ENCODE measurements around the gene RNPEPL1. TPM values are rescaled to one million over a fixed set of nuclear protein-coding genes. Genes with fewer than 3 reads are reported as not detected.

The RNPEPL1 gene
- total RNA-seq, 1 donor from 2014 or later = 70.0 TPM

DNA sequence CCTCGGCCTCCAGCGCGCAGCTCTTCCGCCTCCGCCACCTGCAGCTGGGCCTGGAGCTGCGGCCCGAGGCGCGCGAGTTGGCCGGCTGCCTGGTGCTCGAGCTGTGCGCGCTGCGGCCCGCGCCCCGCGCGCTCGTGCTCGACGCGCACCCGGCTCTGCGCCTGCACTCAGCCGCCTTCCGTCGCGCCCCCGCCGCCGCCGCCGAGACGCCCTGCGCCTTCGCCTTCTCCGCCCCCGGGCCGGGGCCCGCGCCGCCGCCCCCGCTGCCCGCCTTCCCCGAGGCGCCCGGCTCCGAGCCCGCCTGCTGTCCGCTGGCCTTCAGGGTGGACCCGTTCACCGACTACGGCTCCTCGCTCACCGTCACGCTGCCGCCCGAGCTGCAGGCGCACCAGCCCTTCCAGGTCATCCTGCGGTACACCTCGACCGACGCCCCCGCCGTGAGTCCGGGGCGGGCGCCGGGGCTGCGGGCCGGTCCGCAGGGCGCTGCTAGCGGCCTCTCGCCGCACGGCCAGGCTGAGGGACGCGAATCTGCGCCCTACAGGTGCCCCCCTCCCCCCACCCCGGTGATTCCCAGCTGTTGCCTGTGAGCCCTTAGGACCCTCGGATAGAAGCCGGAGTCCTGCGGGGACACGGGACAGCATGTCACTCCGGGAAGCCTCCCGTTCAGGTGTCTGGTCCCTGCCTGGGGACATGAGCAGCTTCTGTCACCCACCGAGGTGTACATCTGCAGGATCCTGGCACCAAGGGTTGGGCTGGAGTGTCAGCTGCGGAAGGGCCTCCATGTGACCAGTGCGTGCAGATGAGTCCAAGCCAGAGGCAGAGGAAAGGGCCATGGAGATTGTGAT lies 616 bp downstream of the RNPEPL1 start:
- Mint-ChIP-seq H3K4me3 (peak overlapping the region; percentile 85), H3K27ac (peak overlapping the region; percentile 72), H3K9me3 (no peaks in the 10 kb centered on the region), H3K4me1 (peaks cover 63% of the 10 kb centered on the region), H3K36me3 (ENCODE audit: low read depth) (peaks cover 16% of the 10 kb centered on the region), H3K27me3 (no peaks in the 10 kb centered on the region)
- ChIA-PET POLR2A (interaction anchor here (1.3 to 12.0 kb wide), 2 partner anchors 8 to 18 kb away, joined by 7 to 536 read pairs; partner anchors contain the start of gene CAPN10), CTCF (interaction anchor here (1.0 to 2.1 kb wide), 4 partner anchors 11 to 55 kb away, joined by 3 to 15 read pairs (median 7); partner anchors contain the start of gene CAPN10)
- peak; percentile 6 for ATAC-seq (ENCODE audit: low read depth)
- TF ChIP-seq, protein P1, sequence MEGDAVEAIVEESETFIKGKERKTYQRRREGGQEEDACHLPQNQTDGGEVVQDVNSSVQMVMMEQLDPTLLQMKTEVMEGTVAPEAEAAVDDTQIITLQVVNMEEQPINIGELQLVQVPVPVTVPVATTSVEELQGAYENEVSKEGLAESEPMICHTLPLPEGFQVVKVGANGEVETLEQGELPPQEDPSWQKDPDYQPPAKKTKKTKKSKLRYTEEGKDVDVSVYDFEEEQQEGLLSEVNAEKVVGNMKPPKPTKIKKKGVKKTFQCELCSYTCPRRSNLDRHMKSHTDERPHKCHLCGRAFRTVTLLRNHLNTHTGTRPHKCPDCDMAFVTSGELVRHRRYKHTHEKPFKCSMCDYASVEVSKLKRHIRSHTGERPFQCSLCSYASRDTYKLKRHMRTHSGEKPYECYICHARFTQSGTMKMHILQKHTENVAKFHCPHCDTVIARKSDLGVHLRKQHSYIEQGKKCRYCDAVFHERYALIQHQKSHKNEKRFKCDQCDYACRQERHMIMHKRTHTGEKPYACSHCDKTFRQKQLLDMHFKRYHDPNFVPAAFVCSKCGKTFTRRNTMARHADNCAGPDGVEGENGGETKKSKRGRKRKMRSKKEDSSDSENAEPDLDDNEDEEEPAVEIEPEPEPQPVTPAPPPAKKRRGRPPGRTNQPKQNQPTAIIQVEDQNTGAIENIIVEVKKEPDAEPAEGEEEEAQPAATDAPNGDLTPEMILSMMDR (IDR thresholded peaks at IDR 0.05) = no peak
- intact Hi-C loops (cut with micrococcal nuclease) = loop anchor here (1.0 to 10.0 kb wide), 8 partner anchors 9 to 1313 kb away; partner anchors contain the start of genes D2HGDH, DUSP28, HDAC4 and MTERF4
- peak; percentile 61 for DNase-seq

DNA sequence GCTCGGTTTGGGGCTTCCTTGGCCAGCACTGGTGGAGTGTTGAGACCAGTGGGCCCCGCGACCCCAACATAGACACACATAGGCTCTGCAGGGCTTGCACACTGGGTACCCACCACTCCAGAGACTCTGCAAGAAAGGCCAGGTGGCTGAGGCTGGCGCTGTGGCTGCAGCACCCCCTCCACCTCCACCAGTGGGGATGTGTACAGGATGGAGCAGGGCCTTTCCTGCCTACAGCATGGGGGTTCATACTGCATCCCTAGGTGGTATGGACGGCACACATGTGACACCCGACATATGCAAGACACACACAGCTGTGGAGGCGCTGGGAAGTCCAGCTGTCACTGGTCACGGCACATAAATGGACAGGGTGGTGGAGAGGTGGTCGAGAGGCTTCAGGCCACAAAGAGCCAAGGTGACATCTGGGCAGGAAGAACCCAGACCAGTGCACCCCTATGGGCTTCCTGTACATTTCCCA lies 1.3 kb downstream of the RNPEPL1 start:
- H3K36me3 Mint-ChIP-seq (ENCODE audit: low read depth) = peaks cover 13% of the 10 kb centered on the region
- ChIA-PET POLR2A (interaction anchor here (1.1 to 12.0 kb wide), 3 partner anchors 9 to 17 kb away, joined by 5 to 536 read pairs (median 7); partner anchors contain the start of gene CAPN10), CTCF (interaction anchor here (1.1 to 2.1 kb wide), 3 partner anchors 10 to 56 kb away, joined by 4 to 15 read pairs (median 10); partner anchors contain the start of gene CAPN10)
- H3K4me1 Mint-ChIP-seq = peaks cover 56% of the 10 kb centered on the region
- DNase-seq (peak; percentile 14), ATAC-seq (ENCODE audit: low read depth) (no peak)
- intact Hi-C loops (cut with micrococcal nuclease) = loop anchor here (5.0 to 10.0 kb wide), 7 partner anchors 535 to 1313 kb away; partner anchors contain the start of genes D2HGDH, HDAC4, MTERF4 and STK25
- H3K27ac Mint-ChIP-seq = peak overlapping the region; percentile 41
- TF ChIP-seq, protein P1 (IDR thresholded peaks at IDR 0.05) = no peak
- H3K9me3 Mint-ChIP-seq = no peaks in the 10 kb centered on the region
- H3K27me3 Mint-ChIP-seq = no peaks in the 10 kb centered on the region
- peak overlapping the region; percentile 85 for H3K4me3 Mint-ChIP-seq

DNA sequence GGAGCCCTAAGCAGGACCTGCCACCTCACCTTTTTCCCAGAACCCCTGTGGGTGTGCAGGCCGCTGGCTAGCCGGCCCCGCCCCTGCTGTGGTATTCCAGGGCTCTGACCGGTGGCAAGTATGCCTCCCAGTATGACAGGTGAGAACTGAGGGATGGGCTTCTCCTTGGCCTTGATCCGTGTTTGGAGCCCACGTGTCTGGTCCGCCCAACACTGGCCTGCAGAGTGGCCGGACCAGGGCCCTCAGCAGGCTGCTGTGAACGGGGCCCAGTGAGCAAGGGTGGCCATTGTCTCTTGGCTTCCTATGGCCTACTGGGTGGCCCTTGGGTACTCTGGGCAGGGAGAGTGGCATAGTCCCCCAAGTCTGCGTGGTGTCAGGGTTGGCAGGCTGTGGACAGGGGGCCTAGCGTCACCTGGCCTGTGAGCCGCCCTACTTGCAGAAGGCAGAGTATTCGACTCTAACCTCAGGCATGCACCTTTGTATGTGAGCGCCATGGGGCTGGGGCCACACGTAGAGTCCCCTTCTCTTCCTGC lies 1.8 kb downstream of the RNPEPL1 start:
- TF ChIP-seq, protein P1 (IDR thresholded peaks at IDR 0.05) = no peak
- Mint-ChIP-seq H3K4me3 (peak overlapping the region; percentile 32), H3K27me3 (no peaks in the 10 kb centered on the region), H3K9me3 (no peaks in the 10 kb centered on the region), H3K36me3 (ENCODE audit: low read depth) (peaks cover 15% of the 10 kb centered on the region), H3K27ac (no peak overlapping the region), H3K4me1 (peaks cover 51% of the 10 kb centered on the region)
- ATAC-seq (ENCODE audit: low read depth) (no peak), DNase-seq (peak; percentile 14)
- ChIA-PET CTCF (interaction anchor here (2.1 kb wide), 1 partner anchor 16 kb away, joined by 15 read pairs; the partner anchor contains the start of gene CAPN10), POLR2A (interaction anchor here (1.1 to 12.0 kb wide), 2 partner anchors 9 to 17 kb away, joined by 5 to 536 read pairs; partner anchors contain the start of gene CAPN10)
- intact Hi-C loops (cut with micrococcal nuclease) = loop anchor here (5.0 to 10.0 kb wide), 7 partner anchors 535 to 1312 kb away; partner anchors contain the start of genes D2HGDH, HDAC4, MTERF4 and STK25

DNA sequence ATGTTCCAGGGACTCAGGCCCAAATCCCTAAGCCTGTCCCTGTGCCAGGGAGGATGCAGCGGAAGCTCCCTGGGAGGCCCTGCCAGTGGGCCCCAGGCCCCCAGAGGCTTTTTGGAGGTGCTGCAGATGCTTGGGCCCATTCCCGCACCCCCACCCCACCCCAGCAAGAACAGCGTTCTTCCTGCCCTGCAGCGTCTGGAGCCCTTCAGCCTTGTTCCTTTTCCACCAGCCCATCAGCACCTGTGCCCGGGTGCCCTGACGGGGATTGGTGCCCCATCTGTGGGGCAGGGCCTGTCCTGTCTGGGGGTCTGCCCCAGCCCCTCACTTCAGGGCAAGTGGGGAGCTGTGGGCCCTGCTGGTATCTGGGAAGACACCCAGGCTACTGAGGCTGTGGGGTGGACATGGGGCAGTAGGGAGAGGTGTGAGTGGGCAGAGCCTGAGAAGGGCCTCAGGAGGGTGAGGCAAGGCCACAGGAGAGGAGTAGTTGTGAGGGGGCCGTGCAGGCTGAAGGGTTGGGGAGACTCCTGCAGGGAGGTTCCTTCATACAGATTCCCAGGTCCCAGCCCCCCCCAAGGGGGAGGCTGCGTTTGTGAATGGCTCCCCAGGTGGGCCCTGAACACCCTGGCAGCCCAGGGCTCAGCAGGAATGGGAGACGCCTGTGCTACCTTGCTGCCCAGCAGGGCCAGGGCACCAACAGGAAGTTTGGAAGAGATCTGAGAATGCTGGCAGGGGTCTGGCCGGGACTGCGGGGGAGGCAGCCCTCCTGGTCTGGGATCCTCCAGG lies 2.4 kb downstream of the RNPEPL1 start:
- POLR2A ChIA-PET = interaction anchor here (1.1 to 12.0 kb wide), 3 partner anchors 10 to 16 kb away, joined by 3 to 536 read pairs (median 5); partner anchors contain the start of gene CAPN10
- no peaks in the 10 kb centered on the region for H3K27me3 Mint-ChIP-seq
- ATAC-seq (ENCODE audit: low read depth) (no peak), DNase-seq (no peak)
- intact Hi-C loops (cut with micrococcal nuclease) = no loop called here
- CTCF ChIA-PET = no interaction called here
- no peak overlapping the region for H3K4me3 Mint-ChIP-seq
- no peak overlapping the region for H3K27ac Mint-ChIP-seq
- H3K36me3 Mint-ChIP-seq (ENCODE audit: low read depth) = peaks cover 22% of the 10 kb centered on the region
- peaks cover 44% of the 10 kb centered on the region for H3K4me1 Mint-ChIP-seq
- H3K9me3 Mint-ChIP-seq = no peaks in the 10 kb centered on the region
- TF ChIP-seq, protein P1 (IDR thresholded peaks at IDR 0.05) = no peak

All from activated B cell treated with CpG ODN at 0.5 μM for 24 hours (primary cell).